H1 (cell line): ENCODE results near the gene CD300LF. TPM values are rescaled to one million over a fixed set of nuclear protein-coding genes. Genes with fewer than 3 reads are reported as not detected.

ENCODE experiments used
- CTCF ChIA-PET: fragments of 300-600 bp; sonication (Branson Sonifier 250); formaldehyde crosslinking; loops from one replicate; lab custom pipeline; 2021; ENCODE audit not compliant: partially characterized antibody; lab: Charles Lee
- POLR2A ChIA-PET: fragments of 300-600 bp; sonication (Branson Sonifier 250); formaldehyde crosslinking; loops from one replicate; lab custom pipeline; 2021; ENCODE audit warnings: inconsistent platforms; ENCODE audit not compliant: partially characterized antibody; lab: Charles Lee
- DNase-seq, 2 experiments: peaks; one replicate each; pipeline versions ENCODE4 v3.0.0 to v3.0.0-alpha.2; 2010 to 2022; ENCODE audit warnings: low spot score in 2 of 2, low read depth in 1 of 2, mixed read lengths in 1 of 2
- FAIRE-seq: peaks from 2 replicates; lab custom pipeline; 2011; peaks lifted over from hg19 to GRCh38; lab: Jason Lieb, UNC
- H2AFZ ChIP-seq: 2 replicates; pipeline ENCODE4 v1.8.1; 2012; ENCODE audit warnings: low read length, inconsistent platforms
- H2AK5ac ChIP-seq: 2 replicates; pipeline ENCODE4 v1.6.1; 2013; ENCODE audit warnings: low read depth, low read length
- H2BK120ac ChIP-seq: replicated peaks from 2 replicates; pipeline ENCODE3; 2013; ENCODE audit warnings: low read depth, low read length, inconsistent platforms
- H2BK12ac ChIP-seq: 2 replicates; pipeline ENCODE4 v1.6.1; 2013; ENCODE audit warnings: low read depth, low read length
- H2BK15ac ChIP-seq: 2 replicates; pipeline ENCODE4 v1.6.1; 2013; ENCODE audit warnings: low read length
- H2BK20ac ChIP-seq: 2 replicates; pipeline ENCODE4 v1.6.1; 2013; ENCODE audit warnings: low read length
- H2BK5ac ChIP-seq: 2 replicates; pipeline ENCODE4 v1.6.1; 2013; ENCODE audit warnings: low read depth, low read length
- H3K14ac ChIP-seq: 2 replicates; pipeline ENCODE4 v1.6.1; 2013; ENCODE audit warnings: inconsistent platforms; ENCODE audit not compliant: insufficient read length
- H3K18ac ChIP-seq: 2 replicates; pipeline ENCODE4 v1.6.1; 2013; ENCODE audit warnings: low read length; ENCODE audit errors: extremely low read depth
- H3K23ac ChIP-seq: 2 replicates; pipeline ENCODE4 v1.6.1; 2013; ENCODE audit warnings: inconsistent platforms; ENCODE audit not compliant: insufficient read length
- H3K23me2 ChIP-seq: 2 replicates; pipeline ENCODE4 v1.6.1; 2013; ENCODE audit warnings: low read depth, low read length
- H3K27ac ChIP-seq: 2 replicates; pipeline ENCODE4 v1.6.1; 2011; ENCODE audit warnings: low read depth, low read length, inconsistent platforms
- H3K27me3 ChIP-seq, 4 experiments: replicated peaks in 1 of 4; 1 replicate in 1 of 4; 2 replicates in 3 of 4; pipeline versions ENCODE4 v1.6.1 to v1.8.1; 2011 to 2013; ENCODE audit warnings: low read length in 3 of 4, mild to moderate bottlenecking in 3 of 4, inconsistent platforms in 2 of 4, mixed read lengths in 2 of 4, moderate library complexity in 1 of 4; ENCODE audit not compliant: control insufficient read depth in 3 of 4, insufficient read depth in 3 of 4; ENCODE audit errors: extremely low read depth in 1 of 4
- H3K36me3 ChIP-seq, 4 experiments: 2 replicates each; pipeline versions ENCODE4 v1.6.1 to v1.8.1; 2011 to 2013; ENCODE audit warnings: mild to moderate bottlenecking in 4 of 4, low read length in 3 of 4, moderate library complexity in 2 of 4, control low read depth in 1 of 4, inconsistent platforms in 1 of 4; ENCODE audit not compliant: insufficient read depth in 4 of 4, control insufficient read depth in 2 of 4
- H3K4ac ChIP-seq: replicated peaks from 2 replicates; pipeline ENCODE3; 2013; ENCODE audit warnings: low read length, low read depth, mixed read lengths, inconsistent platforms; ENCODE audit not compliant: insufficient read length
- H3K4me1 ChIP-seq, 4 experiments: replicated peaks in 1 of 4; 1 replicate in 1 of 4; 2 replicates in 3 of 4; pipeline versions ENCODE4 v1.6.1 to v1.8.1; 2011 to 2013; ENCODE audit warnings: low read length in 3 of 4, inconsistent platforms in 2 of 4, mixed read lengths in 1 of 4; ENCODE audit not compliant: insufficient read depth in 4 of 4, control insufficient read depth in 3 of 4
- H3K4me2 ChIP-seq, 2 experiments: 2 replicates each; pipeline versions ENCODE4 v1.6.1 to v1.8.1; 2011 to 2013; ENCODE audit warnings: low read depth in 2 of 2, low read length in 2 of 2, control low read depth in 1 of 2, inconsistent platforms in 1 of 2, mild to moderate bottlenecking in 1 of 2; ENCODE audit not compliant: insufficient read depth in 1 of 2
- H3K4me3 ChIP-seq, 4 experiments: fragments of 200-600, 300-600 bp in 1 of 4; sonication (generic), shearing (Covaris generic), sonication (Bioruptor Twin) in 1 of 4; 2 replicates each; pipeline versions ENCODE4 v1.5.1 to v1.8.1; 2011 to 2016; ENCODE audit warnings: low read length in 4 of 4, low read depth in 3 of 4, control low read depth in 2 of 4, inconsistent platforms in 2 of 4, mild to moderate bottlenecking in 2 of 4, mixed read lengths in 1 of 4, moderate library complexity in 1 of 4; ENCODE audit not compliant: insufficient read depth in 2 of 4; ENCODE audit errors: extremely low read depth in 1 of 4
- H3K56ac ChIP-seq: replicated peaks from 2 replicates; pipeline ENCODE3; 2013; ENCODE audit warnings: low read depth, mild to moderate bottlenecking, mixed read lengths, low read length, inconsistent platforms; ENCODE audit not compliant: insufficient read length
- H3K79me1 ChIP-seq: 2 replicates; pipeline ENCODE4 v1.6.1; 2013; ENCODE audit warnings: low read depth, low read length, control low read depth
- H3K79me2 ChIP-seq, 2 experiments: 2 replicates each; pipeline versions ENCODE4 v1.6.1 to v1.8.1; 2012 to 2013; ENCODE audit warnings: low read length in 2 of 2, mild to moderate bottlenecking in 2 of 2, inconsistent platforms in 1 of 2; ENCODE audit not compliant: insufficient read depth in 2 of 2, control insufficient read depth in 1 of 2
- H3K9ac ChIP-seq, 4 experiments: replicated peaks in 1 of 4; 1 replicate in 1 of 4; 2 replicates in 3 of 4; pipeline versions ENCODE4 v1.6.1 to v1.8.1; 2011 to 2013; ENCODE audit warnings: low read depth in 3 of 4, low read length in 3 of 4, control low read depth in 2 of 4, mild to moderate bottlenecking in 2 of 4, moderate library complexity in 2 of 4, inconsistent platforms in 1 of 4; ENCODE audit errors: extremely low read depth in 1 of 4
- H3K9me3 ChIP-seq, 2 experiments: 2 replicates each; pipeline versions ENCODE4 v1.6.1 to v1.8.1; 2012 to 2013; ENCODE audit warnings: mild to moderate bottlenecking in 2 of 2, moderate library complexity in 2 of 2, control low read depth in 1 of 2, inconsistent platforms in 1 of 2, low read depth in 1 of 2, low read length in 1 of 2, mixed read lengths in 1 of 2; ENCODE audit not compliant: insufficient read depth in 2 of 2
- H4K20me1 ChIP-seq, 2 experiments: replicated peaks in 1 of 2; 2 replicates each; pipeline versions ENCODE3 to v1.8.1; 2011 to 2013; ENCODE audit warnings: inconsistent platforms in 2 of 2, low read length in 2 of 2, mild to moderate bottlenecking in 1 of 2; ENCODE audit not compliant: insufficient read depth in 2 of 2, control insufficient read depth in 1 of 2
- H4K5ac ChIP-seq: 2 replicates; pipeline ENCODE4 v1.6.1; 2013; ENCODE audit warnings: low read length, low read depth, mixed read lengths, inconsistent platforms; ENCODE audit not compliant: insufficient read length
- H4K8ac ChIP-seq: 2 replicates; pipeline ENCODE4 v1.8.0; 2013; ENCODE audit warnings: mild to moderate bottlenecking, moderate library complexity, low read length, inconsistent platforms; ENCODE audit not compliant: insufficient read depth; ENCODE audit errors: extremely low read depth
- H4K91ac ChIP-seq: replicated peaks from 2 replicates; pipeline ENCODE3; 2013; ENCODE audit warnings: low read length, mixed read lengths, inconsistent platforms; ENCODE audit not compliant: insufficient read length
- BACH1 ChIP-seq: IDR thresholded peaks from 2 replicates; pipeline ENCODE4 v1.6.1; 2012; ENCODE audit warnings: low read length, improper control_type of control experiment
- CREB1 ChIP-seq: IDR thresholded peaks from 2 replicates; pipeline ENCODE4 v1.6.1; 2012; ENCODE audit warnings: inconsistent platforms
- HDAC2 ChIP-seq, 2 experiments: fragments of 300-600 bp in 1 of 2; sonication (generic) in 1 of 2; IDR thresholded peaks; 2 replicates each; pipeline ENCODE4 v1.6.1; 2011 to 2012; ENCODE audit warnings: low read depth in 2 of 2, low read length in 2 of 2, mild to moderate bottlenecking in 2 of 2, moderate library complexity in 2 of 2, borderline replicate concordance in 1 of 2, inconsistent platforms in 1 of 2
- JUN ChIP-seq: IDR thresholded peaks from 2 replicates; pipeline ENCODE4 v1.6.1; 2011; ENCODE audit warnings: low read depth, mild to moderate bottlenecking, improper control_type of control experiment, low read length
- JUND ChIP-seq: IDR thresholded peaks from 2 replicates; pipeline ENCODE4 v1.6.1; 2011; ENCODE audit warnings: mild to moderate bottlenecking, improper control_type of control experiment, low read length
- KDM5A ChIP-seq: fragments of 200-600 bp; IDR thresholded peaks from 2 replicates; pipeline ENCODE4 v1.7.1; 2012; ENCODE audit warnings: mild to moderate bottlenecking, low read length, inconsistent platforms, mixed read lengths
- RBBP5 ChIP-seq: IDR thresholded peaks from 2 replicates; pipeline ENCODE4 v1.7.1; 2012; ENCODE audit warnings: low read depth, mild to moderate bottlenecking, inconsistent platforms, low read length, moderate library complexity, borderline replicate concordance
- RNF2 ChIP-seq: fragments of 200-900, 300-1000 bp; sonication (generic); IDR thresholded peaks from 2 replicates; pipeline ENCODE4 v1.7.1; 2016; ENCODE audit warnings: borderline replicate concordance, low read depth, mild to moderate bottlenecking, antibody characterized with exemption, low read length; ENCODE audit not compliant: poor library complexity, severe bottlenecking; ENCODE audit errors: missing control alignments
- SIRT6 ChIP-seq: IDR thresholded peaks from one replicate; pipeline ENCODE4 v1.7.1; 2012; ENCODE audit warnings: low read length, inconsistent platforms
- SIX5 ChIP-seq: IDR thresholded peaks from 2 replicates; pipeline ENCODE4 v1.6.1; 2011; ENCODE audit warnings: mild to moderate bottlenecking, low read depth, low read length
- SP4 ChIP-seq: IDR thresholded peaks from 2 replicates; pipeline ENCODE4 v1.6.1; 2012; ENCODE audit warnings: low read length, inconsistent platforms
- YY1 ChIP-seq: IDR thresholded peaks from 2 replicates; pipeline ENCODE4 v1.6.1; 2011; ENCODE audit warnings: low read depth, mild to moderate bottlenecking, low read length
- WGBS, 2 experiments: shearing (Covaris generic) in 1 of 2; methylation state at CpG; one replicate each; pipeline versions ENCODE4 v1.1.6 to v1.1.7; 2013 to 2015; ENCODE audit warnings: low lambda C conversion rate in 2 of 2, mixed read lengths in 2 of 2, inconsistent platforms in 1 of 2, low coverage in 1 of 2, missing lambda C conversion rate in 1 of 2; ENCODE audit not compliant: insufficient replicate concordance in 2 of 2, insufficient coverage in 1 of 2, insufficient read length in 1 of 2; ENCODE audit errors: extremely low coverage in 1 of 2, missing lambda C conversion rate in 1 of 2; 5-methylcytosine and 5-hydroxymethylcytosine counted together
- polyA plus RNA-seq, 7 experiments: library from polyadenylated mRNA; depleted of rRNA in 3 of 7; stranded (reverse) in 5 of 7; unstranded in 2 of 7; fragments of >200 nt in 5 of 7; fragments of 200-250 nt in 2 of 7; gene quantifications; 1 replicate in 5 of 7; 2 replicates in 1 of 7; 4 replicates in 1 of 7; pipeline versions ENCODE4 v1.2.1 to v1.2.3, GENCODE V29; 2011 to 2013; ENCODE audit warnings: missing spikeins in 2 of 7, mixed read lengths in 2 of 7
- total RNA-seq: library from RNA; stranded (reverse); fragmentation: NEBNext Ultra II Directional; extraction: Animal tissue kit (Norgen Biotek cat#: 25700); gene quantifications from 2 replicates; pipeline ENCODE4 v1.2.1, GENCODE V29; 2021

CD300LF gene
- total and polyA plus RNA-seq, 2 of the 8 experiments (the other 6 are each of a cell fraction or from before 2014, with no cell fraction given), result not detected

DNA sequence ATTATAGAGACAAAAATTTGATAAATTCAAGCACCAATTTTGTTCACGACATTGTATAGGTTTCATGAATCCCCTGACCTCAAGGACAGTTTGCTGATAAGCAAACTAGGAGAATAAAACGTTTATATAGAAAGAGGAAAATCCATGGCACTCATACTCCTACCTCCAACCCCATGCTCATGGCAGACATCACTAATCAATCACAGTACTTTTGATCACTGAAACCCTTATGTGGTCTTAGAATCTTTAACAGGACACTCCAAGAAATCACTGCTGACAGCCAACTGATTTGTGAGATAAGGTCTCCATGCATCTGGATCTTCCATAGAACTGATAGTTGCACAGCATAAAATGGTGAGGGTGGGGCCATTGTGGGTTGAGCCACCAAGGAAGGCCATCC lies 31.0 kb upstream of the CD300LF start:
- Histone ChIP-seq H3K23me2 (peaks cover 2% of the 10 kb centered on the region; the same call in 1 of the 2 replicates), H2AK5ac (0 out of 2 replicates have a peak overlapping the region, but pooled peaks have one; percentile 26), H3K79me2 (no peaks in the 10 kb centered on the region), H3K56ac (no peak overlapping the region), H4K91ac (no peak overlapping the region), H4K20me1 (no peaks in the 10 kb centered on the region), H3K9ac (no peak overlapping the region), H2BK12ac (no peak overlapping the region), H2BK20ac (peak overlapping the region; percentile 55; the same call in 1 of the 2 replicates), H3K18ac (no peak overlapping the region), H2BK120ac (no peak overlapping the region), H4K5ac (no peak overlapping the region), H3K27me3 (no peaks in the 10 kb centered on the region; a peak in 1 of 7 replicates), H3K4ac (no peak overlapping the region), H2BK15ac (no peak overlapping the region), H2BK5ac (no peak overlapping the region; the same call in 1 of the 2 replicates), H3K23ac (no peak overlapping the region), H3K4me2 (no peak overlapping the region), H2AFZ (no peak overlapping the region), H3K4me1 (peaks cover 5 to 28% (median 16%) of the 10 kb centered on the region in 4 experiments), H4K8ac (no peak overlapping the region), H3K36me3 (no peaks in the 10 kb centered on the region), H3K9me3 (no peaks in the 10 kb centered on the region), H3K4me3 (no peak overlapping the region), H3K79me1 (no peaks in the 10 kb centered on the region), H3K27ac (no peak overlapping the region), H3K14ac (no peak overlapping the region)
- CTCF ChIA-PET, result interaction anchor here (0.8 to 4.7 kb wide), 17 partner anchors 7 to 337 kb away, joined by 3 to 388 read pairs (median 15); partner anchors contain the start of genes NAT9 and RAB37
- FAIRE-seq (no peak), DNase-seq (no peak)
- WGBS, 2 experiments, result 86% methylated on average over 2 of the region's 2 CpGs; no CpG with 5 or more reads in 1 of the 2 experiments
- TF ChIP-seq SP4 (no peak), JUND (no peak), RNF2 (no peak), CREB1 (no peak), JUN (no peak), HDAC2 (IDR thresholded peaks at IDR 0.05; ENCODE audit: borderline replicate concordance in 1 of 2, low read depth in 2 of 2, low read length in 2 of 2) (no peak), RBBP5 (no peak), SIX5 (no peak), YY1 (no peak), BACH1 (no peak), KDM5A (no peak), SIRT6 (no peak)
- POLR2A ChIA-PET, result interaction anchor here (4.1 kb wide), 1 partner anchor 26 kb away, joined by 44 read pairs; no protein-coding TSS in a partner anchor
